Pulmonary artery endothelial cell (primary cell): ENCODE results near the gene MTG1. TPM values are rescaled to one million over a fixed set of nuclear protein-coding genes. Genes with fewer than 3 reads are reported as not detected.
"Not testable (repeated sequence)": the region's sequence is repeated elsewhere in the genome, so short reads cannot be mapped to it uniquely, and the experiment has no call there.

Experiments used
- DNase-seq: peaks from one replicate; pipeline ENCODE4 v3.0.0-alpha.2; 2011; ENCODE audit warnings: low read depth, low spot score
- total RNA-seq: library from RNA; depleted of rRNA; stranded (reverse); fragments of >200 nt; gene quantifications from 2 replicates; pipeline ENCODE4 v1.2.3, GENCODE V29; 2014

MTG1 gene
- total RNA-seq, 1 donor from 2014 or later, result 46.0 TPM

GRCh38 chr10:133422807-133423771, 29.1 kb downstream of the MTG1 start:
- DNase-seq, result no peak

- not testable (repeated sequence) for DNase-seq
Observed at GRCh38 chr10:133424102-133424501, 30.1 kb downstream of the MTG1 start.

- DNase-seq, result not testable (repeated sequence)
Observed at GRCh38 chr10:133424601-133425000, 30.6 kb downstream of the MTG1 start, which contains the start of gene SPRN. Gene SPRN, minus strand, starts transcription at chr10:133424625. Its CDS starts 944 bp downstream, at chr10:133423681.

GRCh38 chr10:133429571-133429970, 35.6 kb downstream of the MTG1 start:
- not testable (repeated sequence) for DNase-seq

DNA sequence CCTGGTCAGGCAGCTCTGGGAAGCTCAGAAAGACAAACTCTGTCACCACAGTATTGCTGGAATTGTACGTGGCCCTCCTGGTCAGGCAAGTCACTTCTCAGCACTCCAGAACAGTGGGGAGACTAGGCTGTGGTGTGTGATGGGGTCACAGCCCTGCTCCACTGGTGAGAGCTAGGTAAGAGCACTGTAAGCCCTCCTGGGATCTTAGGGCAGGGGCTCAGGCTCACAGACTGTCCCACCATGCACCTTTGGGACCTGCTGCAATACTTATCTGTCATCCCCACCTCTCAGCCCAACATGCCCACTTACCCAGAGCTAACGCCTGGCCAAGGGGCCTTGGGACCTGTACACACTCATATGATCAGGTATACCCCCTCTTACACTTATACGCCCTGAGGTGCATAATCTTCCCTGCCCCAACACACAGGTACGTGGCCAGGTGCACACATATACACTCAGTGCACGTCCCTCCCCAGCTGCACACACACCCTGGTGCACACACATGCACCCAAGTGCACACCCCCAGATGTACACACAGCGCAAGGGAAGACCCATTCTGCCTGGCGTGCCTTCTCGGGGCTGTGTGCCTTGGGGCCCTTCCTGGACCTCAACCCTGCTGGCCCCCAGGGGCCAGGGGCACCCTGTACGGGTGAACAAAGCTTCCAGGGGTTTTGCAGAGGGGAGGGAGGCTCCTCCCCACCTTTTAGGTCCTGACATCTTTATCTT, 38.1 kb downstream of the MTG1 start:
- DNase-seq, result not testable (repeated sequence)

DNA sequence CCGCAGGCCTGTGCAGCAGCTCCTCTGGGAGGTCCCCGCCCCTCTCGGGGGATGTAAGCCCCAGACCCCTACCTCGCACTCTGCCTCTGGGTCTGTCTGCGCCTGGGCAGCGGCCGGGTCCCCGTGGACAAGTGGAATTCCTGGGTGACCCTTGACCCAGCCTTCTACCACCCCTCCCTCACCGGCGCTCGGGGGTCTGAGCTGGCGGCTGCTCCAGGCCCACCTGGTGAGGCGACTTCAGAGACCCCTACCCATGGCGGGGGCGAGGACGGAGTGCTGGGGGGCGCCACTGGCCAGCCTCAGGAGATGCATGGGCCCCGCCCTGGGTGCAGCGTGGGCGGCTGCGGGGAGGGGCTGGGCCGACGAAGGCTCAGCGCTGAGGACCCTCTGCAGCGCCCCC, 38.8 kb downstream of the MTG1 start:
- DNase-seq, result not testable (repeated sequence)

GRCh38 chr10:133438711-133439273, 44.8 kb downstream of the MTG1 start:
- DNase-seq, result no peak

- no peak for DNase-seq
Observed at GRCh38 chr10:133439517-133440461, 45.8 kb downstream of the MTG1 start.

GRCh38 chr10:133440633-133441285, 46.8 kb downstream of the MTG1 start:
- DNase-seq, result no peak

- DNase-seq, result not testable (repeated sequence)
Observed at GRCh38 chr10:133441356-133441755, 47.4 kb downstream of the MTG1 start.

DNA sequence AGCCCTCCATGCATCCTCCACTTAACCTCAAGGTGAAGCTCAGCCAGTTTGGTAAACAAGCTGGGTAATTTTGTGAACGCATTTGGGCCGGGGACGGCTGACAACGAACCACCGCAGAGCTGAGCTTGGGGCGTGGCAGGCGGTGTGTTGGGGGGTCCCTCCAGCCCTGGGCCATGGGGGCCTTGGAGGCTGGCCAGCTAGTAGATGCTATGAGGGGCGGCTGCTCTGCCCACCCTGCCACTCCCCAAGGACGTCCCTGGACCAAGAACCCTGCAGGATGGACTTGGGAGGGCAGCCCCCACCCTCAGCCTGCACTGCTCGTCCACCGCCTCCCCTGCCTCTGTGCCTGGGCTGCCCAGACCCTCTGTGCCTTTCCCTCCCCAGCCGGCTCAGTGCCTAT, 47.8 kb downstream of the MTG1 start:
- no peak for DNase-seq

- no peak for DNase-seq
Observed at GRCh38 chr10:133442191-133442966, 48.4 kb downstream of the MTG1 start.

- no peak for DNase-seq
Observed at GRCh38 chr10:133442967-133443924, 49.3 kb downstream of the MTG1 start.

GRCh38 chr10:133444342-133445267, 50.6 kb downstream of the MTG1 start:
- no peak for DNase-seq

- DNase-seq, result no peak
Observed at GRCh38 chr10:133445268-133445732, 51.3 kb downstream of the MTG1 start.

DNA sequence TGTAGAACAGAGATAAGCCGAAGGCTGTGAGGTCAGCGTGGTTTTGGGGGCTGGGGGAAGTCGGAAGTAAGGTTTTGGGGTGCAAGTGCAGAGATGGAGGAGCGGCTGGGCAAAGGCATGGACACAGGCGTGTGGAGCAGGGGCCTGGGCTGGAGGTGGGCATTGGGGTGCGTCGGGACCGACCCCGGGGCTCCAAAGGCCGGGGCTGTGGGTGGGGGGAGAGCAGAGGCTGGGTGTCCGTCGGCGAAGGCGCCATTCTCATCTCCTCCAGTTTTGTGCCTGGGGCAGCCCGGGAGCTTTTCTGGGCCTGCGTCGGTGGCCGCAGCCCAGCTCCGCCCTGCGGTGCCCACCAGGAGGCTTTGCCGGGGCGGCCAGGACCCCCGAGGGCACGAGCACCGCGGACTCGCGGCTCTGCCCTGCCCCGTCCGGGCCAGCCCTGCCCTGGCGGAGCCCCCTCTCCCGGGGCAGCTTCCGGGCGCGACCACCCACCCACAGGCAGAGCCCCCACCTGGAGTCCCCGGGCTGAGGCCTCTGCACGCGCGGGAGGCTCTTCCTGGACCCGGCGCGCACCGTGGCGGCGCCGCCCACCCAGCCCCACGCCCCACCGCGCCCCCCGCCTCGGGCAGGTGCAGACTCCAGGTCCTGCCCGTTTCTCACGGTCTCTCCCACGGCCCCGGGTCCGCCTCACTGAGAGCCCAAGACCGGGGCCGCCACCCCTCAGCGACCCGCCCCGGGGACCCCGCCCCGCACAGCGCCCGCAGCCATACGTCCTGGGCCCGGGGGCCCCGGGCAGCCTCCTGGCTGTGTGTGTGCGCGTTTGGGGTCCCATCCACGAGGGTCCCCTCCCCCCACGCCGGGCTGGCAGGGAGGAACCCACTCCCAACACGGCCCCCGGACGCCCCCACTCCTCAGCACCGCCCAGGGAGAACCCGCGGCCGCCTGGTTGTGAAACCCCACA, 52.1 kb downstream of the MTG1 start:
- no peak for DNase-seq
